ENCODE results near the gene ARHGAP6.

The ARHGAP6 gene

GRCh38 chrX:11346121-11346682 is 319.5 kb downstream of the ARHGAP6 start:
- no peak for DNase-seq

- DNase-seq, result no peak
Observed at GRCh38 chrX:11342673-11343072, 323.0 kb downstream of the ARHGAP6 start.

- DNase-seq, result no peak
Observed at GRCh38 chrX:11341274-11342201, 324.2 kb downstream of the ARHGAP6 start.

- DNase-seq, result no peak
Observed at GRCh38 chrX:11337292-11338009, 328.3 kb downstream of the ARHGAP6 start.

- DNase-seq, result no peak
Observed at GRCh38 chrX:11336201-11336600, 329.5 kb downstream of the ARHGAP6 start.

- no peak for DNase-seq
Observed at GRCh38 chrX:11334165-11334564, 331.6 kb downstream of the ARHGAP6 start.

GRCh38 chrX:11331788-11332187 is 333.9 kb downstream of the ARHGAP6 start:
- no peak for DNase-seq

- DNase-seq, result no peak
Observed at GRCh38 chrX:11329021-11329420, 336.7 kb downstream of the ARHGAP6 start.

GRCh38 chrX:11328134-11328533 is 337.6 kb downstream of the ARHGAP6 start:
- DNase-seq, result no peak

GRCh38 chrX:11321986-11322385 is 343.7 kb downstream of the ARHGAP6 start:
- DNase-seq, result no peak

- no peak for DNase-seq
Observed at GRCh38 chrX:11319806-11320520, 345.8 kb downstream of the ARHGAP6 start.

GRCh38 chrX:11311706-11312105 is 354.0 kb downstream of the ARHGAP6 start:
- DNase-seq, result no peak

- DNase-seq, result no peak
Observed at GRCh38 chrX:11309220-11309619, 356.5 kb downstream of the ARHGAP6 start.

- DNase-seq, result no peak
Observed at GRCh38 chrX:11305641-11306040, 360.1 kb downstream of the ARHGAP6 start.

GRCh38 chrX:11304829-11305228 is 360.9 kb downstream of the ARHGAP6 start:
- no peak for DNase-seq

- no peak for DNase-seq
Observed at GRCh38 chrX:11298600-11298999, 367.1 kb downstream of the ARHGAP6 start.

GRCh38 chrX:11296051-11296450 is 369.7 kb downstream of the ARHGAP6 start:
- DNase-seq, result no peak

GRCh38 chrX:11293113-11293512 is 372.6 kb downstream of the ARHGAP6 start, which contains the start of gene AMELX:
TSS of gene AMELX (plus strand) at chrX:11293413. CDS start at chrX:11294789, 1,376 bp downstream.
- DNase-seq, result no peak

- no peak for DNase-seq
Observed at GRCh38 chrX:11290416-11291102, 375.2 kb downstream of the ARHGAP6 start.

GRCh38 chrX:11287505-11287904 is 378.2 kb downstream of the ARHGAP6 start:
- DNase-seq, result no peak

- no peak for DNase-seq
Observed at GRCh38 chrX:11285651-11286050, 380.1 kb downstream of the ARHGAP6 start.

GRCh38 chrX:11282043-11282442 is 383.7 kb downstream of the ARHGAP6 start:
- DNase-seq, result no peak
